ENCODE results near the gene CDRT15.

DNA sequence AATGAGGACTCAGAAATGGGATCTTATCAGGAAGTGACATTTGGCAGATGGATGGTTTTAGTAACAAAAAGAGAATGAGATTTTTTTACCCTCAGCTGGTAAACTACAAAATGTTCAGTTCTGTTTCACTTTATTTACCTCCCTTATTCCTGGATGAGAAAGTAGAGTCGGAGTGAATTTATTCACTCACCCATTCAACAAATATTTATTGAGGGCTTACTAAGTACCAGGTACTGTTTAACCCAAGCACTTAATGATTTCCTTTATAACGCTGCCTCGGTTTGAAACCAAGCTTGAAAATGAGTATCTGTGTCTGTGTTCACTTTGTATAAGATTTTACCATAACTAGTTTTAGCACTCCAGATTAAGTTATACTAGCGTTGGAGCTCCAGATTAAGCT lies 38.1 kb downstream of the CDRT15 start:
- TF ChIP-seq, protein P1, sequence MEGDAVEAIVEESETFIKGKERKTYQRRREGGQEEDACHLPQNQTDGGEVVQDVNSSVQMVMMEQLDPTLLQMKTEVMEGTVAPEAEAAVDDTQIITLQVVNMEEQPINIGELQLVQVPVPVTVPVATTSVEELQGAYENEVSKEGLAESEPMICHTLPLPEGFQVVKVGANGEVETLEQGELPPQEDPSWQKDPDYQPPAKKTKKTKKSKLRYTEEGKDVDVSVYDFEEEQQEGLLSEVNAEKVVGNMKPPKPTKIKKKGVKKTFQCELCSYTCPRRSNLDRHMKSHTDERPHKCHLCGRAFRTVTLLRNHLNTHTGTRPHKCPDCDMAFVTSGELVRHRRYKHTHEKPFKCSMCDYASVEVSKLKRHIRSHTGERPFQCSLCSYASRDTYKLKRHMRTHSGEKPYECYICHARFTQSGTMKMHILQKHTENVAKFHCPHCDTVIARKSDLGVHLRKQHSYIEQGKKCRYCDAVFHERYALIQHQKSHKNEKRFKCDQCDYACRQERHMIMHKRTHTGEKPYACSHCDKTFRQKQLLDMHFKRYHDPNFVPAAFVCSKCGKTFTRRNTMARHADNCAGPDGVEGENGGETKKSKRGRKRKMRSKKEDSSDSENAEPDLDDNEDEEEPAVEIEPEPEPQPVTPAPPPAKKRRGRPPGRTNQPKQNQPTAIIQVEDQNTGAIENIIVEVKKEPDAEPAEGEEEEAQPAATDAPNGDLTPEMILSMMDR (IDR thresholded peaks at IDR 0.05) = no peak
- TF ChIP-seq EP300 (IDR thresholded peaks at IDR 0.05; ENCODE audit: low read depth) = no peak
- TF ChIP-seq POLR2AphosphoS5 (IDR thresholded peaks at IDR 0.05) = no peak
- TF ChIP-seq POLR2A (IDR thresholded peaks at IDR 0.05) = no peak
